A549 (cell line): ENCODE results near the gene SKI. TPM values are rescaled to one million over a fixed set of nuclear protein-coding genes. Genes with fewer than 3 reads are reported as not detected.

ENCODE experiments used
- ATAC-seq, 2 experiments: fragments of 200-7000 bp in 1 of 2; fragments of >200 bp in 1 of 2; cut with Nextera tagmentation in 1 of 2; cut with Tn5 transposase in 1 of 2; 3 replicates each; pipeline versions ENCODE4 v1.8.0 to v1.9.1; 2018 to 2020; ENCODE audit warnings: mild to moderate bottlenecking in 1 of 2, moderate library complexity in 1 of 2
- CTCF ChIA-PET: fragments of 300-600 bp; sonication (Branson Sonifier 250); formaldehyde crosslinking; extraction: SDS; loops from one replicate; lab custom pipeline; 2021; ENCODE audit warnings: antibody characterized with exemption, inconsistent platforms; lab: Yijun Ruan, JAX
- POLR2A ChIA-PET: fragments of 350-600 bp; formaldehyde crosslinking; extraction: SDS; loops from one replicate; lab custom pipeline; 2021; ENCODE audit warnings: antibody characterized with exemption, inconsistent platforms; lab: Yijun Ruan, JAX
- DNase-seq, 2 experiments: peaks; one replicate each; pipeline versions ENCODE4 v3.0.0 to v3.0.0-alpha.2; 2011 to 2016; ENCODE audit warnings: low read depth in 1 of 2, low spot score in 1 of 2
- FAIRE-seq: peaks from 2 replicates; lab custom pipeline; 2011; peaks lifted over from hg19 to GRCh38; lab: Jason Lieb, UNC
- H3K27ac ChIP-seq, 2 experiments: fragments of >200 bp; sonication (Bioruptor Twin); formaldehyde crosslinking; 3 replicates each; pipeline ENCODE4 v1.5.1; 2016 to 2017
- H3K4me1 ChIP-seq: fragments of >200 bp; sonication (Bioruptor Twin); formaldehyde crosslinking; 3 replicates; pipeline ENCODE4 v1.6.1; 2016
- H3K4me2 ChIP-seq: fragments of >200 bp; sonication (Bioruptor Twin); formaldehyde crosslinking; 3 replicates; pipeline ENCODE4 v1.6.1; 2016
- H3K4me3 ChIP-seq: fragments of >200 bp; sonication (Bioruptor Twin); formaldehyde crosslinking; 3 replicates; pipeline ENCODE4 v1.5.1; 2016
- H3K9me3 ChIP-seq: fragments of >200 bp; sonication (Bioruptor Twin); formaldehyde crosslinking; 3 replicates; pipeline ENCODE4 v1.6.1; 2016
- BCL3 ChIP-seq: fragments of >200 bp; sonication (Bioruptor Twin); formaldehyde crosslinking; IDR thresholded peaks from 3 replicates; pipeline ENCODE4 v1.6.1; 2016
- CBX8 ChIP-seq: fragments of 200-600 bp; sonication (generic); IDR thresholded peaks from 2 replicates; pipeline ENCODE4 v1.6.1; 2016
- CEBPB ChIP-seq, 2 experiments: fragments of >200 bp in 1 of 2; sonication (Bioruptor Twin) in 1 of 2; formaldehyde crosslinking in 1 of 2; IDR thresholded peaks; 2 replicates each; pipeline ENCODE4 v1.6.1; 2012 to 2016
- CHD4 ChIP-seq: fragments of 200-600 bp; sonication (generic); IDR thresholded peaks from 2 replicates; pipeline ENCODE4 v1.6.1; 2016; ENCODE audit warnings: antibody characterized with exemption, mild to moderate bottlenecking, borderline replicate concordance
- EHF ChIP-seq: fragments of 250-450 bp; sonication (Bioruptor Pico); IDR thresholded peaks from 2 replicates; pipeline ENCODE4 v1.5.0; 2020; ENCODE audit warnings: mild to moderate bottlenecking
- EHMT2 ChIP-seq: fragments of 200-600 bp; sonication (generic); IDR thresholded peaks from 2 replicates; pipeline ENCODE4 v1.6.1; 2016; ENCODE audit warnings: antibody characterized with exemption, low read depth, mild to moderate bottlenecking, moderate library complexity
- FOXS1 ChIP-seq: fragments of 250-450 bp; sonication (Bioruptor Pico); IDR thresholded peaks from 2 replicates; pipeline ENCODE4 v1.5.0; 2020; ENCODE audit warnings: mild to moderate bottlenecking, moderate library complexity
- GATA3 ChIP-seq: IDR thresholded peaks from 2 replicates; pipeline ENCODE4 v1.6.1; 2012; ENCODE audit warnings: borderline replicate concordance
- HDAC2 ChIP-seq: fragments of 200-600 bp; sonication (generic); IDR thresholded peaks from 2 replicates; pipeline ENCODE4 v1.6.1; 2016
- HEYL ChIP-seq: fragments of 250-450 bp; sonication (Bioruptor Pico); IDR thresholded peaks from 2 replicates; pipeline ENCODE4 v1.8.0; 2021; ENCODE audit warnings: mild to moderate bottlenecking, moderate library complexity
- HMGXB4 ChIP-seq: fragments of 250-450 bp; sonication (Bioruptor Pico); IDR thresholded peaks from 2 replicates; pipeline ENCODE4 v1.5.0; 2021; ENCODE audit warnings: mild to moderate bottlenecking, moderate library complexity, borderline replicate concordance
- HOXA7 ChIP-seq: fragments of 250-450 bp; sonication (Bioruptor Pico); IDR thresholded peaks from 2 replicates; pipeline ENCODE4 v1.5.0; 2020; ENCODE audit warnings: mild to moderate bottlenecking, moderate library complexity
- HOXB13 ChIP-seq: fragments of 250-450 bp; sonication (Bioruptor Pico); IDR thresholded peaks from 2 replicates; pipeline ENCODE4 v1.5.0; 2020; ENCODE audit warnings: low read depth, mild to moderate bottlenecking, moderate library complexity
- JUNB ChIP-seq: fragments of >200 bp; sonication (Bioruptor Twin); formaldehyde crosslinking; IDR thresholded peaks from 2 replicates; pipeline ENCODE4 v1.6.1; 2016
- KDM5A ChIP-seq: fragments of 200-600 bp; sonication (generic); IDR thresholded peaks from 2 replicates; pipeline ENCODE4 v1.6.1; 2016; ENCODE audit warnings: antibody characterized with exemption, mild to moderate bottlenecking
- NR3C1 ChIP-seq: fragments of >200 bp; sonication (Bioruptor Twin); formaldehyde crosslinking; IDR thresholded peaks from 3 replicates; pipeline ENCODE4 v1.6.1; 2017
- POLR2A ChIP-seq: IDR thresholded peaks from 2 replicates; pipeline ENCODE4 v1.6.1; 2012; ENCODE audit warnings: mild to moderate bottlenecking, low read length
- POLR2AphosphoS2 ChIP-seq: conservative IDR thresholded peaks from 2 replicates; pipeline ENCODE4 v1.6.1; 2012; ENCODE audit warnings: low read length, improper control_type of control experiment, inconsistent platforms
- RAD21 ChIP-seq, 2 experiments: fragments of >200 bp in 1 of 2; sonication (Bioruptor Twin) in 1 of 2; formaldehyde crosslinking in 1 of 2; IDR thresholded peaks in 1 of 2; conservative IDR thresholded peaks in 1 of 2; 2 replicates in 1 of 2; 3 replicates in 1 of 2; pipeline ENCODE4 v1.6.1; 2012 to 2018; ENCODE audit warnings: inconsistent platforms in 1 of 2
- RARB ChIP-seq: fragments of 250-450 bp; sonication (Bioruptor Pico); IDR thresholded peaks from 2 replicates; pipeline ENCODE4 v1.8.0; 2021; ENCODE audit warnings: mild to moderate bottlenecking, moderate library complexity
- RCOR1 ChIP-seq: fragments of 150-350 bp; IDR thresholded peaks from 2 replicates; pipeline ENCODE4 v1.6.1; 2014; ENCODE audit warnings: antibody characterized with exemption, low read length, low read depth
- RNF2 ChIP-seq: fragments of 200-600 bp; sonication (generic); IDR thresholded peaks from 2 replicates; pipeline ENCODE4 v1.6.1; 2016; ENCODE audit warnings: low read depth, mild to moderate bottlenecking, antibody characterized with exemption, moderate library complexity, borderline replicate concordance
- ZFP36 ChIP-seq: fragments of 450-650 bp; IDR thresholded peaks from 2 replicates; pipeline ENCODE4 v1.6.1; 2014; ENCODE audit warnings: borderline replicate concordance; ENCODE audit not compliant: partially characterized antibody
- ZNF302 ChIP-seq: fragments of 250-450 bp; sonication (Bioruptor Pico); IDR thresholded peaks from 2 replicates; pipeline ENCODE4 v1.9.0; 2021; ENCODE audit warnings: inconsistent platforms, mild to moderate bottlenecking, moderate library complexity
- WGBS: methylation state at CpG from one replicate; pipeline ENCODE4 v1.1.6; 2017; ENCODE audit errors: missing lambda C conversion rate; 5-methylcytosine and 5-hydroxymethylcytosine counted together
- polyA plus RNA-seq, 4 experiments: library from polyadenylated mRNA; depleted of rRNA in 3 of 4; stranded (reverse); fragments of >200 nt; fragmentation: RNase III in 1 of 4; extraction: RNeasy Plus Mini Kit Qiagen cat#74134 plus additional on column Dnase treatment in 1 of 4; gene quantifications; 2 replicates in 3 of 4; 3 replicates in 1 of 4; pipeline ENCODE4 v1.2.3, GENCODE V29; 2011 to 2017

SKI gene
- polyA plus RNA-seq, 2 of the 4 experiments (the other 2 are of a cell fraction) = 2.8 to 12.0 TPM

- POLR2A ChIA-PET = no interaction called here
Observed at GRCh38 chr1:2291577-2291976, 63.5 kb downstream of the SKI start.

GRCh38 chr1:2292725-2293450 is 64.8 kb downstream of the SKI start:
- Histone ChIP-seq H3K27ac (no peak overlapping the region), H3K9me3 (no peaks in the 10 kb centered on the region), H3K4me3 (no peak overlapping the region), H3K4me1 (0 out of 3 replicates have a peak, but pooled peaks cover 3% of the 10 kb centered on the region), H3K4me2 (no peak overlapping the region)
- 91% methylated on average over 20 of the region's 30 CpGs for WGBS
- CTCF ChIA-PET = interaction anchor here (0.8 to 1.3 kb wide), 2 partner anchors 63 to 89 kb away, joined by 3 to 5 read pairs; no protein-coding TSS in a partner anchor
- ATAC-seq (no peak), FAIRE-seq (no peak), DNase-seq (no peak)
- TF ChIP-seq HDAC2 (no peak), RAD21 (conservative IDR thresholded peaks at IDR 0.05 in 1 of 2, IDR thresholded peaks at IDR 0.05 in 1 of 2) (no peak), ZNF302 (CRISPR knock-in tag) (no peak), GATA3 (no peak), BCL3 (no peak), HEYL (no peak), RCOR1 (no peak), HMGXB4 (CRISPR knock-in tag) (no peak), EHMT2 (no peak), CEBPB (IDR thresholded peaks at IDR 0.05) (no peak), NR3C1 (no peak), FOXS1 (no peak), CHD4 (no peak), EHF (CRISPR knock-in tag) (no peak)
- POLR2A ChIA-PET = no interaction called here

More at GRCh38 chr1:2291577-2291976, 63.5 kb downstream of the SKI start:
- DNase-seq (no peak), ATAC-seq (no peak), FAIRE-seq (no peak)
- WGBS = 85% methylated on average over 3 of the region's 5 CpGs
- Histone ChIP-seq H3K27ac (no peak overlapping the region), H3K4me3 (no peak overlapping the region), H3K4me1 (0 out of 3 replicates have a peak, but pooled peaks cover 3% of the 10 kb centered on the region), H3K9me3 (no peaks in the 10 kb centered on the region), H3K4me2 (no peak overlapping the region)
- CTCF ChIA-PET = interaction anchor here (1.3 kb wide), 1 partner anchor 90 kb away, joined by 5 read pairs; no protein-coding TSS in a partner anchor
- no peak for TF ChIP-seq HOXB13 (CRISPR knock-in tag)
- TF ChIP-seq RNF2 = no peak
- TF ChIP-seq JUNB = no peak
- no peak for TF ChIP-seq ZFP36
- TF ChIP-seq POLR2AphosphoS2 = no peak
- TF ChIP-seq CBX8 = no peak
- TF ChIP-seq RARB (CRISPR knock-in tag) = no peak
- TF ChIP-seq KDM5A = no peak
- TF ChIP-seq HOXA7 (CRISPR knock-in tag) = no peak
- TF ChIP-seq POLR2A = no peak
